ENCODE measurements around the gene NPNT.

Gene NPNT

GRCh38 chr4:105990933-105991332, 95.7 kb downstream of the NPNT start:
- DNase-seq (ENCODE audit: low read depth) = peak; percentile 80
- TF ChIP-seq CTCF (conservative IDR thresholded peaks at IDR 0.05; ENCODE audit: control insufficient read depth, insufficient read depth, low read depth, low read length) = no peak
- no peak overlapping the region for H3K4me3 ChIP-seq (ENCODE audit: control insufficient read depth, low read depth, low read length)

DNA sequence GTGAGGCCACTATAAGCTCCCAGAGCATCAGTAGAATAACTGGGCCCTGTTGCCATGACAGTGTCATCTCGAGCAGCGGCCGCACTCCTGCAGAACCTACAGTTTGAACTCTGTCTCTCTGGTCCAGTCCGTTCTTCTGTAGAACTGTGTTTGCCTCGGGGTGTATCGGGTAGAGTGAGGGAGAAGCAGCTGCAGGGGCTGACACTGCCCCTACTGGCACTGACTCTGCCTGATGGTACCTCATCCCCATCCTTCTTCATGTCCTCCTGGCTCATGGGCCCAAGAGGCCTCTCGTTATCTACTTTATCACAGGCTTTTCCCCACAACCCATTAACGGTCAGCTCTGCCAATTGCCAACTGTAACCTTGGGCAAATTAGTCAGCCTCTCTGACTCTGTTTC, 96.5 kb downstream of the NPNT start:
- no peak for TF ChIP-seq CTCF (conservative IDR thresholded peaks at IDR 0.05; ENCODE audit: control insufficient read depth, insufficient read depth, low read depth, low read length)

DNA sequence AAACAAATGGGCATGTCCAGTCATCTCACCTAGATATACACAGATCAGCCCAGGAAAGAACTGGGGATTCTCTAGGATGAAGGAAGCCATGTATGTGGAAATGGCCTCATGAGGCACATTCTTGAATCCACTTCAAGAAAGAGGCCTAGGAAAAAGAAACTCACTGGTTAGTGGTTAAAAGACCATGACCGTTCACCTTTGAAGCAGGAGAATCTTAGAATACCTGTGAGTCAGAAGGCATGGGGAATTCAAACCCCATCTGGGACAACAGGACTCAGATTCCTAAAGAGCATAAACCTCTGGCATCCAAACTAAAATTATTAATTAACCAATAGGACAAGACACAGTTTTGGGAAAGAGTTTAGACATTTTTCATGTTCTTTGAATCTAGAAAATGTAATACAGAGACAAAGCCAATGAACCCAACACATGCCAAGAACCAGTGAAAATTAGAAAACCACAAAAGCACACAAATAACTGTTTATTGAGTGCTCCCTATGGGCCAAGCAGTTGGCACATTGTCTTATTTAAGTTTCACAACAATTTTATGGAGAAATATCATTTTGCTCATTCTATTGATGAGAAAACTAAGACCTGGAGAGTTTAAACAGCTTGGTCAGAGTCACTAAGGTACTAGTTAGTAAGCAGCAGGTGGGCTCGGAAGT, 97.5 kb downstream of the NPNT start:
- DNase-seq (ENCODE audit: low read depth) = peak; percentile 44
- H3K4me3 ChIP-seq (ENCODE audit: control insufficient read depth, low read depth, low read length) = no peak overlapping the region
- TF ChIP-seq CTCF (conservative IDR thresholded peaks at IDR 0.05; ENCODE audit: control insufficient read depth, insufficient read depth, low read depth, low read length) = no peak

More for the DNA sequence above, 96.5 kb downstream of the NPNT start:
- no peak for DNase-seq (ENCODE audit: low read depth)
- H3K4me3 ChIP-seq (ENCODE audit: control insufficient read depth, low read depth, low read length) = no peak overlapping the region

DNA sequence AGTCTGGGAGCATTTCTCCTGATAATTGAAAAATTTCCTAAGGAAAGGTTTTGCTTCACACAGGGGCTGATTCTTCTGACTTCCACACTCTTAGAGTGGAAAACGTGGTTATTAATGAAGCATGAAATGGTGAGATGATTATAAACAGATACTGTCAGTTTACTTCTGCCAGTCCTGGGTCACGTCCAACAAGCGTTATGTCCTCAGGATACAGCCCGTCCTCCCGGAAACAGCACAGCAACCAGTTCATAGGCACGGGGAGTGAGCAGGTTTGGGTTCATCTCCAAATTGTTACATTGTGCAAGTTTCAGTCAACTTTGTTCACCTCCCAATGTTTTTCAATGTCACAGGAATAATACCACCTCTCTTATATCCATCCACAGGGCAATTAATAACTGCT, 98.8 kb downstream of the NPNT start:
- H3K4me3 ChIP-seq (ENCODE audit: control insufficient read depth, low read depth, low read length) = no peak overlapping the region
- no peak for TF ChIP-seq CTCF (conservative IDR thresholded peaks at IDR 0.05; ENCODE audit: control insufficient read depth, insufficient read depth, low read depth, low read length)
- no peak for DNase-seq (ENCODE audit: low read depth)

GRCh38 chr4:105994841-105995501, 99.7 kb downstream of the NPNT start:
- H3K4me3 ChIP-seq (ENCODE audit: control insufficient read depth, low read depth, low read length) = no peak overlapping the region
- no peak for DNase-seq (ENCODE audit: low read depth)
- no peak for TF ChIP-seq CTCF (conservative IDR thresholded peaks at IDR 0.05; ENCODE audit: control insufficient read depth, insufficient read depth, low read depth, low read length)

- DNase-seq (ENCODE audit: low read depth) = no peak
- no peak overlapping the region for H3K4me3 ChIP-seq (ENCODE audit: control insufficient read depth, low read depth, low read length)
- no peak for TF ChIP-seq CTCF (conservative IDR thresholded peaks at IDR 0.05; ENCODE audit: control insufficient read depth, insufficient read depth, low read depth, low read length)
Observed at GRCh38 chr4:105996845-105997244, 101.6 kb downstream of the NPNT start.

Data from fibroblast of mammary gland (primary cell).